GM12874 (cell line): Measurements from ENCODE around the gene OLAH.

Experiments used
- TF ChIP-seq, protein P1 (sequence below): IDR thresholded peaks from 2 replicates; pipeline ENCODE4 v1.5.1; 2011; ENCODE audit warnings: low read depth, mild to moderate bottlenecking, control low read depth, low read length, moderate library complexity; ENCODE audit not compliant: insufficient read depth

OLAH gene

DNA sequence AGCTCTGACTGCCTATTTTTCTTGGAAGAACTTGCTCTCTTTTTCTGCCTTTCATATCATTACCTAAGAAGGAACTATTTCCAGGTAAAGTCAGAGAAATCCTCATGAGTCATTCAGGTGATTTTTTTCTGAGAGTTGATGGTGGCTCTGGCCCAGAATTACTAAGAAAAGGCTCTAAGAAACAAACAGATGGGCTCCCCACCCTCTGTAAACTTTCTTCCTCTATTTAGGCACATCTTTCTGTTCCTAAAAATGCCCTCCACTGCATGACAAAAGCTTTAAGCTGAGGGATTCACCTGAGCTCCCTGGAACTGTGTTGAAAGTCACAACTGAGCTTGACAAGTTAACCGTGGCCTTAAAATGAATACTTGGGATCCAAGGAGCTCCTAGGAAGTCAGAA, 1.6 kb downstream of the OLAH start:
- TF ChIP-seq, protein P1, sequence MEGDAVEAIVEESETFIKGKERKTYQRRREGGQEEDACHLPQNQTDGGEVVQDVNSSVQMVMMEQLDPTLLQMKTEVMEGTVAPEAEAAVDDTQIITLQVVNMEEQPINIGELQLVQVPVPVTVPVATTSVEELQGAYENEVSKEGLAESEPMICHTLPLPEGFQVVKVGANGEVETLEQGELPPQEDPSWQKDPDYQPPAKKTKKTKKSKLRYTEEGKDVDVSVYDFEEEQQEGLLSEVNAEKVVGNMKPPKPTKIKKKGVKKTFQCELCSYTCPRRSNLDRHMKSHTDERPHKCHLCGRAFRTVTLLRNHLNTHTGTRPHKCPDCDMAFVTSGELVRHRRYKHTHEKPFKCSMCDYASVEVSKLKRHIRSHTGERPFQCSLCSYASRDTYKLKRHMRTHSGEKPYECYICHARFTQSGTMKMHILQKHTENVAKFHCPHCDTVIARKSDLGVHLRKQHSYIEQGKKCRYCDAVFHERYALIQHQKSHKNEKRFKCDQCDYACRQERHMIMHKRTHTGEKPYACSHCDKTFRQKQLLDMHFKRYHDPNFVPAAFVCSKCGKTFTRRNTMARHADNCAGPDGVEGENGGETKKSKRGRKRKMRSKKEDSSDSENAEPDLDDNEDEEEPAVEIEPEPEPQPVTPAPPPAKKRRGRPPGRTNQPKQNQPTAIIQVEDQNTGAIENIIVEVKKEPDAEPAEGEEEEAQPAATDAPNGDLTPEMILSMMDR = no peak

DNA sequence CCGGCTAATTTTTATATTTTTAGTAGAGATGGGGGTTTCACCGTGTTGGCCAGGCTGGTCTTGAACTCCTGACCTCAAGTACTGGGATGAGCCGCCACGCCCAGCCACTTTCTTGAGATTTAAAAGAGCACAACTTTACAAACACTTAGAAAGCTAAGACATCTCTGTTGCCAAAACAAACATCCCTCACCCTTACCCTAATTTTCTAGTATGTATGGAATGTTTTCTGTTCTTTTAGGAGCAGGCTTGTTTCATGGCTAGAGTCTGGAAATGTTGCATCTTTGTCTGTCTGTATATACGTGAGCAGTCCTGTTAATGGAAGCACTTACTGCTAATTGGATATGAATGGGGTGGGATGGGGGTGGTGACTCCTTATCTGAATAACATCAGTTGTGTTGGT, 2.9 kb downstream of the OLAH start:
- TF ChIP-seq, protein P1 = no peak

GRCh38 chr10:15049533-15049932, 5.8 kb downstream of the OLAH start:
- TF ChIP-seq, protein P1 = no peak

GRCh38 chr10:15052121-15052520, 8.4 kb downstream of the OLAH start:
- TF ChIP-seq, protein P1 = no peak

- TF ChIP-seq, protein P1 = no peak
Observed at GRCh38 chr10:15053061-15053460, 9.3 kb downstream of the OLAH start.

GRCh38 chr10:15058689-15059088, 14.9 kb downstream of the OLAH start:
- TF ChIP-seq, protein P1 = no peak

GRCh38 chr10:15059914-15060313, 16.2 kb downstream of the OLAH start:
- TF ChIP-seq, protein P1 = no peak

- TF ChIP-seq, protein P1 = no peak
Observed at GRCh38 chr10:15060638-15061037, 16.9 kb downstream of the OLAH start.
